A673 (cell line): Measurements from ENCODE around the gene FRMD3.

ENCODE experiments used
- CTCF ChIP-seq: fragments of 300-800, 200-600 bp; sonication (generic); conservative IDR thresholded peaks from 2 replicates; pipeline ENCODE4 v1.5.1; 2017; ENCODE audit warnings: low read depth, mild to moderate bottlenecking, antibody characterized with exemption, low read length, moderate library complexity, mixed read lengths
- EZH2 ChIP-seq: fragments of 200-600 bp; sonication (generic); IDR thresholded peaks from 2 replicates; pipeline ENCODE4 v1.6.1; 2017; ENCODE audit warnings: borderline replicate concordance, low read depth, mild to moderate bottlenecking, mixed read lengths, antibody characterized with exemption, low read length; ENCODE audit not compliant: poor library complexity, severe bottlenecking

- no peak for TF ChIP-seq CTCF
- no peak for TF ChIP-seq EZH2
Observed at GRCh38 chr9:83259558-83259957, 278.6 kb downstream of the FRMD3 start.
